ENCODE data around the gene SHTN1.

The SHTN1 gene

GRCh38 chr10:116925056-116925455, 79.9 kb downstream of the SHTN1 start:
- TF ChIP-seq CTCF (IDR thresholded peaks at IDR 0.05; ENCODE audit: low read depth, low read length, poor library complexity, severe bottlenecking): no peak
- TF ChIP-seq EZH2phosphoT487 (IDR thresholded peaks at IDR 0.05; ENCODE audit: borderline replicate concordance, low read length): no peak
- H3K4me2 ChIP-seq (ENCODE audit: low read length): no peak overlapping the region
- H3K4me1 ChIP-seq (ENCODE audit: control insufficient read depth, low read length): no peaks in the 10 kb centered on the region

GRCh38 chr10:116919706-116920105, 85.3 kb downstream of the SHTN1 start:
- Histone ChIP-seq H3K4me2 (ENCODE audit: low read length) (no peak overlapping the region), H3K9me3 (ENCODE audit: control insufficient read depth, insufficient read depth, low read length) (no peaks in the 10 kb centered on the region), H3K79me2 (ENCODE audit: control insufficient read depth, low read length) (no peaks in the 10 kb centered on the region), H3K4me1 (ENCODE audit: control insufficient read depth, low read length) (no peaks in the 10 kb centered on the region), H3K27ac (ENCODE audit: low read depth, low read length) (no peak overlapping the region), H3K27me3 (ENCODE audit: control insufficient read depth, low read length) (no peaks in the 10 kb centered on the region), H3K36me3 (ENCODE audit: control insufficient read depth, low read length) (no peaks in the 10 kb centered on the region), H4K20me1 (ENCODE audit: control insufficient read depth, insufficient read depth, low read depth, low read length) (no peaks in the 10 kb centered on the region), H3K4me3 (ENCODE audit: low read length) (no peak overlapping the region), H3F3A (ENCODE audit: control insufficient read depth, insufficient read depth) (no peaks in the 10 kb centered on the region), H3K9me2 (replicated peaks; ENCODE audit: control insufficient read depth, low read length) (no peaks in the 10 kb centered on the region)
- TF ChIP-seq CTCF (IDR thresholded peaks at IDR 0.05; ENCODE audit: low read depth, low read length, poor library complexity, severe bottlenecking) (no peak), EZH2phosphoT487 (IDR thresholded peaks at IDR 0.05; ENCODE audit: borderline replicate concordance, low read length) (no peak)

More at GRCh38 chr10:116925056-116925455, 79.9 kb downstream of the SHTN1 start:
- Histone ChIP-seq H4K20me1 (ENCODE audit: control insufficient read depth, insufficient read depth, low read depth, low read length) (no peaks in the 10 kb centered on the region), H3K9me3 (ENCODE audit: control insufficient read depth, insufficient read depth, low read length) (no peaks in the 10 kb centered on the region), H3K4me3 (ENCODE audit: low read length) (no peak overlapping the region), H3K9me2 (replicated peaks; ENCODE audit: control insufficient read depth, low read length) (no peaks in the 10 kb centered on the region), H3K36me3 (ENCODE audit: control insufficient read depth, low read length) (no peaks in the 10 kb centered on the region), H3K27ac (ENCODE audit: low read depth, low read length) (no peak overlapping the region), H3K27me3 (ENCODE audit: control insufficient read depth, low read length) (peaks cover 4% of the 10 kb centered on the region; the same call in 1 of the 2 replicates), H3F3A (ENCODE audit: control insufficient read depth, insufficient read depth) (no peaks in the 10 kb centered on the region), H3K79me2 (ENCODE audit: control insufficient read depth, low read length) (no peaks in the 10 kb centered on the region)

GRCh38 chr10:116919164-116919563, 85.8 kb downstream of the SHTN1 start:
- Histone ChIP-seq H3K27ac (ENCODE audit: low read depth, low read length) (no peak overlapping the region), H3K9me3 (ENCODE audit: control insufficient read depth, insufficient read depth, low read length) (no peaks in the 10 kb centered on the region), H3K4me1 (ENCODE audit: control insufficient read depth, low read length) (no peaks in the 10 kb centered on the region), H3K27me3 (ENCODE audit: control insufficient read depth, low read length) (no peaks in the 10 kb centered on the region), H3K4me2 (ENCODE audit: low read length) (no peak overlapping the region), H3K9me2 (replicated peaks; ENCODE audit: control insufficient read depth, low read length) (no peaks in the 10 kb centered on the region), H3K4me3 (ENCODE audit: low read length) (no peak overlapping the region), H3K79me2 (ENCODE audit: control insufficient read depth, low read length) (no peaks in the 10 kb centered on the region), H3F3A (ENCODE audit: control insufficient read depth, insufficient read depth) (no peaks in the 10 kb centered on the region), H3K36me3 (ENCODE audit: control insufficient read depth, low read length) (no peaks in the 10 kb centered on the region), H4K20me1 (ENCODE audit: control insufficient read depth, insufficient read depth, low read depth, low read length) (no peaks in the 10 kb centered on the region)
- TF ChIP-seq EZH2phosphoT487 (IDR thresholded peaks at IDR 0.05; ENCODE audit: borderline replicate concordance, low read length): no peak
- no peak for TF ChIP-seq CTCF (IDR thresholded peaks at IDR 0.05; ENCODE audit: low read depth, low read length, poor library complexity, severe bottlenecking)

Data from DOHH2 (cell line).